GM21526 (cell line): ENCODE results near the gene MYO18B.

Source experiments
- ATAC-seq: cut with Tn5 transposase; IDR thresholded peaks from one replicate; pipeline ENCODE4 v1.9.1; 2021; ENCODE audit warnings: moderate library complexity; ENCODE audit not compliant: unreplicated experiment, low FRiP score

Gene MYO18B

DNA sequence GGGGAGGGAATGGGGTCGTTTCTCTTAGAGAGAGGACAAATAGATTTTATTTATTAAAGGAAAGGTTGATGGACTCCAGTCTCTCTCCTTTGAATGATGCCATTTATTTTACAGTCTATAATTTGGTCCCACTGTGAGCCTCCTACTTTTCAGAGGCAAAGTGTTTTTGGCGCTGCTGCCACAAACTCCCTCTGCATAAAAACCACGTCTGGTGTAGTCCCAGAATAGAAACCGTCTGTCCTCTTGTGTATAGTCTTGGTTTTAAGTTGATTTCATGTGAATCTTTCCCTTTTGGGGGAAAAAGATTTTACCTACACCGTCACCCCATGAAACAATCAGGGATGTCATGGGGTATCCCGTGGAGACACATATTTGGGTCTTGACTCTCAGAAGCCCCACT lies 283.6 kb downstream of the MYO18B start:
- ATAC-seq = no peak

- no peak for ATAC-seq
Measured at GRCh38 chr22:26027341-26027740, 285.4 kb downstream of the MYO18B start.

DNA sequence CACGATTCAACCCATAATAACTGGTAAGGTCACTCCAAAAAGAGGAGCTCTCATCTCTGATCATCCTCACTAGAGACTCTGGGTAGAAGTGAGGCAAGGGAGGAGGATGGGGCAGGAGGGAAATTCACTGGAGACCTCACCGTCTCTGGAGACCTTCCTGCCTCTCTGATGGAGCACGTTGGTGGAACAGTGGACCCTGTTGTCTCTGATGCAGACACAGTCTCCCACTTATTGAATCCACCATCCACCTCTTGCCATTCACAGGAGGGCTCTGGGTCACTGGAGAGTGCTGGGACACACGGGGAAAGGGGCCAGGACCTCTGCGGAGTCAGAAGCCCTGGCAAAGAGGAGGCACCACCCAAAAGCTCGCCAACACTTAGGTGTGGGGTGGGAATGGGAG lies 289.7 kb downstream of the MYO18B start:
- ATAC-seq = no peak

GRCh38 chr22:26033071-26033470 lies 291.1 kb downstream of the MYO18B start:
- ATAC-seq = no peak

DNA sequence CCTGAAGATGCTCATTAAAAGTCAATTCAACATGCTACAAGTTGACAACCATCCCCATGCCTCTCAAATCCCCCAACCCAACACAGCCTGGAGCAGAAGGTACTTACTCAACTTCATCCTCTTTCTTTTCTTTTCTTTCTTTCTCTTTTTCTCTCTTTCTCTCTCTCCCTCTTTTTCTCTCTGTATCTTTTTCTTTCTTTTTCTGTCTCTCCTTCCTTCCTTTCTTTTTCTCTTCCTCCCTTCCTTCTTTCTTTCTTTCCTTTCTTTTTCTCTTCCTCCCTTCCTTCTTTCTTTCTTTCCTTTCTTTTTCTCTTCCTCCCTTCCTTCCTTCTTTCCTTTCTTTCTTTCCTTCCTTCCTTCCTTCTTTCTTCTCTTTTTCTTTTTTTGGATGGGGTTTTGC lies 291.6 kb downstream of the MYO18B start:
- ATAC-seq = no peak

- no peak for ATAC-seq
Measured at GRCh38 chr22:26035523-26035922, 293.5 kb downstream of the MYO18B start.

DNA sequence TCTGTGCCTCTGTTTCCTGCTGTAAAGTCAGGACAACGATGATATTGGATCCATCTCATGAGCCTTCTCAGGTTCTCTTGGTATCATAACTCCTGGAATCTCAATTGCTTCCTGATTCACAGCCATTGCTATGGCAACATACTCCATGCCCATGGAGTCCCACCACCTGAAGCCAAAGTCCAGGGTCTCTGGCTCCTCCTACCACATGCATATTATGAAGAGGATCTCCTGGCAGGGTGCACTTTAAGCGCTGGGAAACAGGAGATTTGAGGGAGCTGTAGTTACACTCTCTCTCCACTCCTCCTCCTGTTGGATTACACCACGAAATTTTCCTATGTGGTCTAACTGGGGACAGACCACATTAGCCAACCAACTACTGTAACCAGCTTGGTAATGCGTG lies 296.4 kb downstream of the MYO18B start:
- no peak for ATAC-seq

DNA sequence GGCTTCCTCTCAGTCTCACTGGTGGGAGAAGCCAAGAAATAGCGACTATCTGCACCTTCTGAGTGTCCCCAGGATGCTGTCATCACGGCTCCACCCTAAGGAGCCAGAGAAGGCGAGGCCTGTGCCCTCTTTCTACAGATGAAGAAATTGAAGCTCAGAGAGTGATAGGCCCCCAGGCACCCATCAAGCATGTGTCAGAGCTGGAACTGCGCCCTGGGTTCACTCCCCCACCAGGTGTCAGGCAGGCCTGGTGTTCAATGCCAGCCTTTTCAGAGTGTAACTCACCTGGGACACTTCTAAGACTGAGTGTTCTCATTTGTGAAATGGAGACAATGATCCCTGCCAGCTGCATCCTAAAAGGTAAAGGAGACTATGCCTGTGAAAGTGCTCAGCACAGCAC lies 299.9 kb downstream of the MYO18B start:
- ATAC-seq = no peak

DNA sequence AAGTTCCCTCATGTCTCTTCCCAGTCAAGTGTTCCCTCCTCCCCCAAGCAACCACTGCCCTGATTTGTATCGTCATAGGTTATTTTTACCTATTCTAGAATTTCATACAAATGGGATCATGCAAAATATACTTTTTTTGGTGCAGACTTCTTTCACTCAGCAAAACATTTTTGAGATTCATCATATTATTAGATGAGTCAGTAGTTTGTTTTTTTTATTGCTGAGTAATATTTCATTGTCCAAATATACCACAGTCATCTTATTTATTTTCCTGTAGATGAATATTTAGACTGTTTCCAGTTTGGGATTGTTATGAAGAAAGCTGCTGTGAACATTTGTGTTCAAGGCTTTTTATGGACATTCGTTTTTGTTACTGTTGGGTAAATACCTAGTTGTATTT lies 301.0 kb downstream of the MYO18B start:
- ATAC-seq = no peak

GRCh38 chr22:26045051-26045450 lies 303.1 kb downstream of the MYO18B start:
- ATAC-seq = no peak

- no peak for ATAC-seq
Measured at GRCh38 chr22:26045860-26046259, 303.9 kb downstream of the MYO18B start.

DNA sequence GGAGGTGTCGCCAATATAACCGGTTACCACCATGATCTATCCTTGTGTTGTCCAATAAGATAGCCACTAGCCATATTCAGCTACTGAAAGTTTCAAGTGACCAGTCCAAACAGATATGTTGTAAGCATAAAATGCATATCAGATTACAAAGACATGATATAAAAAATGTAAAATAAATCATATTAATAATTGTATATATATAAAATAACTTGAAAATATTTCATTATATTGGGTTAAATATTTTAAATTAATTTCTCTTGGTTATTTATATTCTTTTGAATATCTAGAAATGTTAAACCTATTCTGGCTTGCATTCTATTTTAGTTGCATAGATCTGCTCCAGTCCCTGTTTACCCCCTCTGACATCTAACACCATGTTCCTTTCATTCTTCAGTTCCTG lies 305.5 kb downstream of the MYO18B start:
- ATAC-seq = no peak

DNA sequence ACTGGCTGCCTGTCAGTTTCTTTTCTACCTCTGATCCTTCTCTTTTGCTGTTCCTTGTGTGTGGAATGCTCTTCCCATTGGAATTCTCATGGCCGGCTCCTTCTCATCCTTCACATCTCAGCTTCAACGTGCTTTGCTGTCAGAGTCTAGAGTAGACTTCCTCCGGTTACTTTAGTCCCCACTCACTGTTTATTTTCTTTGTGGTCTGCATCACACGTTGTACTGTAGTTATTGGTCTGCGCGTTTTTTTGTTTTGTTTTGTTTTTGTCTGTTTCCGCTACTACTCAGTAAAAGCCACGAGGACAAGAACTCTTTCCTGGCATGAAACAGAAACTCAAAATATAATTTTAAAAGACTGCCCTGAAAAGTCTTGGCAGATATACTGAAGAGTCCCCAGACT lies 305.9 kb downstream of the MYO18B start:
- no peak for ATAC-seq

DNA sequence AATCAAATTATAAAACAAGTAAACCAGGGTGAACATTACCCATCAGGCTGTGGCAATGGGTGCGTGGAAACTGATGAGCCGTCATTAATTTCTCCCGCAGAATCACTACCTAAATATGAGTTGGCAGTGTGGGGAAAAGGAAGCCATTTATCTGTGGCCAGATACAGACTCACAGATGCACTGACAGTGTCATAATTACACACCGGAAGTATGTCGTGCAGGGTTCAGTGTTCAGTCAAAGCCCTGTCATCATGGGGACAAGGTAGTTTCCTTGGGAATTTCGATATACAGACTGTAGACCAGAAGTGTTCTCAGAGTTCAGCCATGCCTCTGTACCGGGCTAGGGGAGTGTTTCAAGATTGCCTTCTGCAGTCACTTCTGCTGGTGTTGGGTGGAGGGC lies 308.1 kb downstream of the MYO18B start:
- no peak for ATAC-seq

GRCh38 chr22:26053737-26054316 lies 311.8 kb downstream of the MYO18B start:
- ATAC-seq = no peak

DNA sequence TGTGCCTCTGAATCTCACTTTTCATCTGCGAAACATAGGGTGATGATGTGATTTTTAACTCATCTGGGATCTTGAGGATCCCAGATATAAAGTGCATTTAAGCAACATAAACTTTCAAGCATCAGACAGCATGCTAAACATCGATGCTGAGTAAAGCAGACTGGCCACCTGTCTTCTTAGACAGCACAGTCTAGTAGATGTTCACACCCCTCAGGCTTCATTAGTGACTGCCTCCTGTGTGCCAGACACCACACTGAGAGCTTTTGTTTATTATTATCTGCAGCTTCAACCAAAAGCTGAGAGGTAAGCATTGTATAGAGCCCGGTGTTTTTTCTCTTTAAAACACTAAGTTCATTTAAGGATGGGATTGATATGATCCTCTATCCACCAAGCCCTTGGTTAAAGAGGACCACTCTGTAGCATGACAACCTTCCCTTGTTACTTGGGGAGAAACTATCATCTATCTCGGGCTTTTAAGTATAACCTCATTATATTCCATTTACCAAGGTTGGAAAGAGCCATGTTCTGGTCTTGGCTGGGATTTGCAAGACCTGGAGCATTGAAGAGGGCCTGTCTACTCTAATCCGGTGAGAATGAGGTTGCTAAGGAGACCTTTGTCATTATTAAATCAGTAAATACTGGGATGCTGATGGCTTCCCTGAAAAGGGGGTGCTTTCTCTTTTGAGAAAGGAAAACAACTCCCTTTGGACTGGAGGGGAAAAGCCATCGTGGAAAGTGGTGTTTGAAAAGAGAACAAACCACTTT lies 313.0 kb downstream of the MYO18B start:
- no peak for ATAC-seq

DNA sequence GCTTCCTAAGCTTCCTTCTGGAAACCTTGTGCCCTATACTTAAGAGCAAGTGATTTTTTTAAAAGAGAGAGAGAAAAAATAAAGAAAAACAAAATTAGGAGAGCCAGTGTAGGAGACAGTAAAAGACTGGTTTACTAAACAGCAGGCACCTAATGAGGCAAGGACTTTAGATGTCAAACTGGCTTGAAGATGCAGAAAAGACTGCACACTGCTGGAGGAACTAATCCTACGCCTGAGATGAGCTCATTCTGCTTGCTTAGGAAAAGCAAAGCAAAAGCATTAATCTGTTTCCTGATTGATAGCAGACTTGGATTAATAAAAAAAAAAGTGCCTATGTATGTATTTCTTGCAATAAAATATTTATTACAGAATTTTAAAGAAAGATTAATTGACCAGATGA lies 313.7 kb downstream of the MYO18B start:
- no peak for ATAC-seq

GRCh38 chr22:26056455-26057200 lies 314.6 kb downstream of the MYO18B start:
- no peak for ATAC-seq

- no peak for ATAC-seq
Measured at GRCh38 chr22:26057731-26058130, 315.7 kb downstream of the MYO18B start.

DNA sequence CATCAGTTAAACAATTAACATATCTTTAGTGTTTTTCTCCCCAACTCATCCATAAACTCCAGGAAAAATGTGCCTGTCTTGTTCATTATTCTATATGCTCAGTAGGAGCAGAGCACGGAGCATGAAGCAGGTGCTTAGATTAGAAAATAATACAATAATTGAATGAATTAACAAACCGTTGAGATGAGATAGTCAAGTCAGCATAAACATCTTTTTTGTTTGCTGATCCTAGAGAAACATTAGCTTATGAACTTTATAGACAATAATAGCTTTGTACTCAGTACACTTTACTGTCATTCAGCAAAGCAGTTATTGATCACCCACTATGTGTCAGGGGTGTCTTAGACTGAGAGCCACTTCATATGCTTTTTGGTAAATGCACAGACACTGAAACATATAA lies 322.1 kb downstream of the MYO18B start:
- ATAC-seq = no peak

- no peak for ATAC-seq
Measured at GRCh38 chr22:26065847-26066246, 323.9 kb downstream of the MYO18B start.

DNA sequence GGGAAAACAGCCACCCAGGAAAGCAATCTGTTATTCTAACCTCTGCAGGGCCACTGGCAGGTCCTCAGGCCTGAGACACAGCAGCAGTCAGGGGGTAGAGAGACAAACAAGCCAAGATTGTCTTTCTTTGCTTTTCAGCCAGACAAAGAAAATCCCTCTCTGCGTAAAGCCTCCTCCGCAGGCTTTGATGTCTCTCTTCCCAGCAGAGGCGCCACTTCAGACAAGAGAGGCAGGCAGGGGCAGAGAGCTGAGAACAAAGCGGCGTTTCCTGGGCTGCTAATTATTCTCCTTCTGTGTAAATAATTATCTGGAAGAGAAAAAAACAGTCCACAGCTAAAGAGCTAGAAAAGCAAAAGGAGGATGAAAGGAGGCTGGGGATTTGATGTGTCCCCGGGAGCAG lies 324.5 kb downstream of the MYO18B start:
- no peak for ATAC-seq
